Keratinocyte (primary cell): Measurements from ENCODE around the gene SLC35B4. TPM values are rescaled to one million over a fixed set of nuclear protein-coding genes. Genes with fewer than 3 reads are reported as not detected.

Experiments used
- DNase-seq: peaks from one replicate; pipeline ENCODE4 v3.0.0-alpha.2; 2011; ENCODE audit warnings: low read depth, missing footprints, low spot score
- FAIRE-seq: peaks from 2 replicates; lab custom pipeline; 2011; peaks lifted over from hg19 to GRCh38; lab: Jason Lieb, UNC
- H2AFZ ChIP-seq: 2 replicates; pipeline ENCODE4 v1.6.0; 2012; ENCODE audit warnings: low read length, control low read depth, inconsistent platforms; ENCODE audit not compliant: control insufficient read depth
- H3K27ac ChIP-seq: 2 replicates; pipeline ENCODE4 v1.5.1; 2011; ENCODE audit warnings: low read length; ENCODE audit not compliant: control insufficient read depth, insufficient read depth
- H3K27me3 ChIP-seq: 3 replicates; pipeline ENCODE4 v1.6.0; 2011; ENCODE audit warnings: low read length; ENCODE audit not compliant: control insufficient read depth, insufficient read depth; ENCODE audit errors: extremely low read depth
- H3K36me3 ChIP-seq, 2 experiments: 2 replicates in 1 of 2; 3 replicates in 1 of 2; pipeline ENCODE4 v1.5.1; 2011; ENCODE audit warnings: low read length in 2 of 2, mild to moderate bottlenecking in 1 of 2; ENCODE audit not compliant: control insufficient read depth in 2 of 2, insufficient read depth in 2 of 2; ENCODE audit errors: extremely low read depth in 1 of 2
- H3K4me1 ChIP-seq: 3 replicates; pipeline ENCODE4 v1.5.1; 2011; ENCODE audit warnings: low read length; ENCODE audit not compliant: control insufficient read depth, insufficient read depth; ENCODE audit errors: extremely low read depth
- H3K4me2 ChIP-seq: 3 replicates; pipeline ENCODE4 v1.6.0; 2011; ENCODE audit warnings: low read depth, low read length; ENCODE audit not compliant: control insufficient read depth, insufficient read depth; ENCODE audit errors: extremely low read depth
- H3K4me3 ChIP-seq, 3 experiments: fragments of 200-600 bp in 1 of 3; sonication (generic) in 1 of 3; 2 replicates in 2 of 3; 3 replicates in 1 of 3; pipeline ENCODE4 v1.5.1; 2011 to 2016; ENCODE audit warnings: low read length in 3 of 3, mild to moderate bottlenecking in 3 of 3, control low read depth in 2 of 3, inconsistent platforms in 1 of 3, low read depth in 1 of 3, mixed read lengths in 1 of 3, mixed run types in 1 of 3, moderate library complexity in 1 of 3; ENCODE audit not compliant: control insufficient read depth in 2 of 3, insufficient read depth in 2 of 3; ENCODE audit errors: extremely low read depth in 1 of 3
- H3K79me2 ChIP-seq: 2 replicates; pipeline ENCODE4 v1.6.0; 2012; ENCODE audit warnings: low read length; ENCODE audit not compliant: control insufficient read depth, insufficient read depth
- H3K9ac ChIP-seq: 3 replicates; pipeline ENCODE4 v1.6.0; 2011; ENCODE audit warnings: low read length; ENCODE audit not compliant: control insufficient read depth, insufficient read depth; ENCODE audit errors: extremely low read depth
- H3K9me1 ChIP-seq: 3 replicates; pipeline ENCODE4 v1.6.0; 2011; ENCODE audit warnings: low read length; ENCODE audit not compliant: control insufficient read depth, insufficient read depth; ENCODE audit errors: extremely low read depth
- H3K9me3 ChIP-seq: 2 replicates; pipeline ENCODE4 v1.5.1; 2012; ENCODE audit warnings: low read depth, low read length; ENCODE audit not compliant: control insufficient read depth
- H4K20me1 ChIP-seq: 3 replicates; pipeline ENCODE4 v1.6.0; 2011; ENCODE audit warnings: low read length; ENCODE audit not compliant: control insufficient read depth, insufficient read depth; ENCODE audit errors: extremely low read depth
- CTCF ChIP-seq, 3 experiments: IDR thresholded peaks in 1 of 3; conservative IDR thresholded peaks in 1 of 3; optimal IDR thresholded peaks in 1 of 3; 2 replicates in 2 of 3; 3 replicates in 1 of 3; pipeline versions ENCODE3 to v1.5.1; 2011; ENCODE audit warnings: low read length in 3 of 3, mild to moderate bottlenecking in 3 of 3, moderate library complexity in 2 of 3, control low read depth in 1 of 3, inconsistent platforms in 1 of 3; ENCODE audit not compliant: insufficient read depth in 2 of 3; ENCODE audit errors: extremely low read depth in 1 of 3
- EZH2 ChIP-seq: IDR thresholded peaks from one replicate; pipeline ENCODE4 v1.6.1; 2012; ENCODE audit warnings: inconsistent platforms, mild to moderate bottlenecking, low read length, moderate library complexity
- dilution Hi-C: fragments of 300-500 bp; cut with MboI; formaldehyde crosslinking; loops from one replicate; pipeline ENCODE4 v1.7.0; 2020; ENCODE audit warnings: low sequenced_read_pairs; ENCODE audit not compliant: extremely low pct_ligation_motif_present
- polyA plus RNA-seq, 5 experiments: library from polyadenylated mRNA; depleted of rRNA in 3 of 5; stranded (reverse) in 3 of 5; stranded (forward) in 1 of 5; unstranded in 1 of 5; fragments of >200 nt; gene quantifications; 1 replicate in 1 of 5; 2 replicates in 3 of 5; 3 replicates in 1 of 5; pipeline versions ENCODE4 v1.2.1 to v1.2.3, GENCODE V29; 2011 to 2012; ENCODE audit warnings: missing spikeins in 2 of 5, low read depth in 1 of 5, low replicate concordance in 1 of 5

The SLC35B4 gene
- polyA plus RNA-seq, 1 donor (not counting 4 experiments of a cell fraction or from before 2014, with no cell fraction given), result 18.6 TPM

- DNase-seq, result no peak
- Histone ChIP-seq H3K4me2 (no peak overlapping the region), H3K9me1 (no peaks in the 10 kb centered on the region), H3K79me2 (no peaks in the 10 kb centered on the region), H3K27ac (no peak overlapping the region), H4K20me1 (no peaks in the 10 kb centered on the region), H3K27me3 (no peaks in the 10 kb centered on the region), H3K36me3 (peaks cover 0 to 3% of the 10 kb centered on the region in 2 experiments), H3K4me1 (no peaks in the 10 kb centered on the region), H3K9me3 (no peaks in the 10 kb centered on the region), H3K9ac (no peak overlapping the region), H3K4me3 (no peak overlapping the region), H2AFZ (no peak overlapping the region)
- TF ChIP-seq CTCF (optimal IDR thresholded peaks at IDR 0.05 in 1 of 3, IDR thresholded peaks at IDR 0.05 in 1 of 3, conservative IDR thresholded peaks at IDR 0.05 in 1 of 3; ENCODE audit: extremely low read depth in 1 of 3, insufficient read depth in 2 of 3, low read length in 3 of 3) (no peak), EZH2 (no peak)
- FAIRE-seq, result no peak
- dilution Hi-C loops, result no loop called here
These were observed 8.2 kb downstream of the SLC35B4 start for GRCh38 chr7:134308548-134308947.

DNA sequence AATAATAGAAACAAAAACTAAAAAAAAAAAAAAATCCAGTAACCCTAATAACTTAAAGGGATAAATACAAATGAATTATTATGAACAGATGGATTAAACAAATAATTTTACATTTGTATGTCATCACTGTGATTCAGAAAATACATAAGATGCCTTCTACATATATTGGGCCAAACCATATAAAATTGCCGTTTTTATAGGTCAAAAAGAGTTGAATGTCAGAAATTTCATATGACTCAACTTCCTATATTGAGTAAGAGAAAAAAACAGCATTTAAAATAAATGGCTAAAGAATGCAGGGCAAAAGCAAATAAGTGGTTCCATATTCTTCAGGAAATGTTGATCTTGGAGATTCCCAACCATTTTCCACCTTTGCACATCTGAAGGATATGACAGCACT is 9.4 kb downstream of the SLC35B4 start:
- Histone ChIP-seq H3K4me1 (no peaks in the 10 kb centered on the region), H3K27me3 (no peaks in the 10 kb centered on the region), H3K9me1 (no peaks in the 10 kb centered on the region), H3K36me3 (peaks cover 0 to 3% of the 10 kb centered on the region in 2 experiments), H3K9me3 (no peaks in the 10 kb centered on the region), H3K27ac (no peak overlapping the region), H2AFZ (no peak overlapping the region), H3K4me3 (no peak overlapping the region), H4K20me1 (no peaks in the 10 kb centered on the region), H3K4me2 (no peak overlapping the region), H3K9ac (no peak overlapping the region), H3K79me2 (no peaks in the 10 kb centered on the region)
- FAIRE-seq, result no peak
- dilution Hi-C loops, result no loop called here
- TF ChIP-seq CTCF (optimal IDR thresholded peaks at IDR 0.05 in 1 of 3, IDR thresholded peaks at IDR 0.05 in 1 of 3, conservative IDR thresholded peaks at IDR 0.05 in 1 of 3; ENCODE audit: extremely low read depth in 1 of 3, insufficient read depth in 2 of 3, low read length in 3 of 3), result no peak
- no peak for TF ChIP-seq EZH2
- DNase-seq, result no peak
